Lower leg skin (tissue), 4 donors: ENCODE results near the gene SCLY. TPM values are rescaled to one million over a fixed set of nuclear protein-coding genes. Genes with fewer than 3 reads are reported as not detected.

ENCODE experiments used
- DNase-seq, 2 donors: peaks; one replicate each; pipeline ENCODE4 v3.0.0-alpha.2; 2019; ENCODE audit warnings: low spot score in 2 of 2
- H3K4me3 ChIP-seq: fragments of 200-600 bp; sonication (generic); 2 replicates; pipeline ENCODE4 v1.5.1; 2017; ENCODE audit warnings: mild to moderate bottlenecking, low read depth; ENCODE audit not compliant: poor library complexity, severe bottlenecking
- CTCF ChIP-seq, 3 donors: fragments of 450-650 bp; IDR thresholded peaks; one replicate each; pipeline ENCODE4 v1.5.1; 2016; ENCODE audit warnings: antibody characterized with exemption in 3 of 3, mild to moderate bottlenecking in 3 of 3, moderate library complexity in 2 of 3
- POLR2A ChIP-seq, 2 donors: fragments of 450-650 bp; IDR thresholded peaks; one replicate each; pipeline ENCODE4 v1.6.1; 2016 to 2017; ENCODE audit warnings: antibody characterized with exemption in 2 of 2, mild to moderate bottlenecking in 1 of 2, moderate library complexity in 1 of 2
- WGBS, 2 donors: methylation state at CpG; one replicate each; pipeline ENCODE4 v1.1.5; 2018; 5-methylcytosine and 5-hydroxymethylcytosine counted together
- intact Hi-C: fragments of 100-400 bp; cut with DNase I; formaldehyde crosslinking; loops from one replicate; pipeline ENCODE4 v1.15.0; 2023; ENCODE audit warnings: low total_unique reads
- total RNA-seq, 4 donors: library from RNA; depleted of rRNA; stranded (reverse); fragments of >200 nt; gene quantifications; one replicate each; pipeline ENCODE4 v1.1.0, GENCODE V29; 2016

The SCLY gene
- total RNA-seq, 4 donors from 2014 or later, result 2.4 to 12.1 (median 8.2) TPM

GRCh38 chr2:238090887-238091286 lies 30.1 kb downstream of the SCLY start:
- H3K4me3 ChIP-seq, result no peak overlapping the region
- intact Hi-C loops, result no loop called here
- 93 to 94% methylated on average over 4 of the region's 4 CpGs for WGBS, 2 donors
- DNase-seq, result no peak
- TF ChIP-seq CTCF (IDR thresholded peaks at IDR 0.05) (no peak), POLR2A (IDR thresholded peaks at IDR 0.05) (no peak)

- no peak overlapping the region for H3K4me3 ChIP-seq
- no peak for TF ChIP-seq CTCF (IDR thresholded peaks at IDR 0.05)
- TF ChIP-seq POLR2A (IDR thresholded peaks at IDR 0.05), result no peak
- no peak for DNase-seq
- WGBS, 2 donors, result 96 to 98% methylated on average over 16 of the region's 16 CpGs
- intact Hi-C loops, result no loop called here
Measured at GRCh38 chr2:238091436-238092060, 30.7 kb downstream of the SCLY start.

GRCh38 chr2:238092486-238093035 lies 31.8 kb downstream of the SCLY start:
- intact Hi-C loops, result no loop called here
- H3K4me3 ChIP-seq, result no peak overlapping the region
- DNase-seq, result no peak
- no peak for TF ChIP-seq CTCF (IDR thresholded peaks at IDR 0.05)
- no peak for TF ChIP-seq POLR2A (IDR thresholded peaks at IDR 0.05)
- WGBS, 2 donors, result 90 to 92% methylated on average over 12 of the region's 12 CpGs

- WGBS, 2 donors, result 88% methylated on average over 26 of the region's 26 CpGs
- no peak overlapping the region for H3K4me3 ChIP-seq
Measured at GRCh38 chr2:238093181-238094140, 32.7 kb downstream of the SCLY start.

More at GRCh38 chr2:238093181-238094140, 32.7 kb downstream of the SCLY start:
- TF ChIP-seq CTCF (IDR thresholded peaks at IDR 0.05), result no peak
- no peak for TF ChIP-seq POLR2A (IDR thresholded peaks at IDR 0.05)
- peak in 1 of 2 donors; percentile 76 for DNase-seq
- intact Hi-C loops, result no loop called here
